Calu3 (cell line): ENCODE measurements around the gene NFKBIA. TPM values are rescaled to one million over a fixed set of nuclear protein-coding genes. Genes with fewer than 3 reads are reported as not detected.

Source experiments
- BruUV-seq: library from RNA; stranded (reverse); fragments of 400-500 nt; replicated peaks from 2 replicates; lab custom pipeline; 2021; lab: Mats Ljungman, UMichigan
- CTCF ChIA-PET: fragments of 300-600 bp; sonication (Branson Sonifier 250); formaldehyde crosslinking; loops from one replicate; lab custom pipeline; 2022; ENCODE audit warnings: antibody characterized with exemption; lab: Charles Lee
- DNase-seq: peaks from one replicate; pipeline ENCODE4 v3.0.0; 2022
- H3K27ac Mint-ChIP-seq: one replicate; pipeline ENCODE4 v1.8.0; 2022; ENCODE audit warnings: mixed read lengths; ENCODE audit not compliant: unreplicated experiment
- H3K27me3 Mint-ChIP-seq: one replicate; pipeline ENCODE4 v1.8.0; 2022; ENCODE audit warnings: mixed read lengths; ENCODE audit not compliant: unreplicated experiment
- H3K36me3 Mint-ChIP-seq: one replicate; pipeline ENCODE4 v1.8.0; 2022; ENCODE audit warnings: mild to moderate bottlenecking, moderate library complexity, mixed read lengths; ENCODE audit not compliant: insufficient read depth, unreplicated experiment
- H3K4me1 Mint-ChIP-seq: one replicate; pipeline ENCODE4 v1.8.0; 2022; ENCODE audit warnings: mild to moderate bottlenecking, low read depth, mixed read lengths; ENCODE audit not compliant: unreplicated experiment
- H3K4me3 Mint-ChIP-seq: one replicate; pipeline ENCODE4 v1.8.0; 2022; ENCODE audit warnings: mild to moderate bottlenecking, low read depth, moderate library complexity, mixed read lengths; ENCODE audit not compliant: unreplicated experiment
- H3K9me3 Mint-ChIP-seq: one replicate; pipeline ENCODE4 v1.8.0; 2022; ENCODE audit warnings: low read depth, mixed read lengths; ENCODE audit not compliant: unreplicated experiment
- CTCF ChIP-seq: fragments of 200-600 bp; IDR thresholded peaks from one replicate; pipeline ENCODE4 v1.8.0; 2022; ENCODE audit warnings: antibody characterized with exemption; ENCODE audit not compliant: unreplicated experiment
- intact Hi-C: fragments of 100-400 bp; cut with micrococcal nuclease; formaldehyde crosslinking; loops from one replicate; pipeline ENCODE4 v1.10.0; 2022; ENCODE audit not compliant: unreplicated experiment
- total RNA-seq: library from RNA; stranded (reverse); gene quantifications from 2 replicates; pipeline ENCODE4 v1.2.3, GENCODE V29; 2022

Gene NFKBIA
- total RNA-seq, 1 experiment from 2014 or later, result 111 TPM

DNA sequence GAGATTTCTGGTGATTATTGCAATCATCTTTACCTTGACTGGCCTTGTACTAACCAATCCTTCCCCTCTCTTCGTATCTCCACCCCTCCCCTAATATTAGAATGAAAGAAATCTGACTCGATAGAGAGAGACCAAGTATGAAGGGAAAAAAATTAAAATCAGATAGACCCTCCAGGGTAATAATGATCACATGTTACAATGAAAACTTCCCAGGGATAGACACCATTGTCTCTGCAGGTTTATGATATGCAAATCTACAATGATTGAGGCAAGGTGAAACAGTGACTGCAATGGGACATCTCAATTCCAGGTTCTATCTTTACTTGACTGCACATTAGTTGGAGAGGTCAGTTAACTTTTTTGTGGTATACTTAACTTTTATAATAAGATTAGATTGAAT lies 1.5 kb upstream of the NFKBIA start:
- H3K27ac Mint-ChIP-seq, result peak overlapping the region; percentile 3

GRCh38 chr14:35405304-35405996 lies 901 bp upstream of the NFKBIA start:
- H3K36me3 Mint-ChIP-seq, result peaks cover 49% of the 10 kb centered on the region
- H3K4me1 Mint-ChIP-seq, result peaks cover 25% of the 10 kb centered on the region
- H3K4me3 Mint-ChIP-seq, result peak overlapping the region; percentile 93
- H3K9me3 Mint-ChIP-seq, result no peaks in the 10 kb centered on the region
- peak overlapping the region; percentile 96 for H3K27ac Mint-ChIP-seq
- no TSS peak for BruUV-seq
- no peak for DNase-seq
- no peak for TF ChIP-seq CTCF
- CTCF ChIA-PET, result interaction anchor here (0.6 to 2.2 kb wide), 6 partner anchors 9 to 265 kb away, joined by 3 to 9 read pairs (median 4); partner anchors contain the start of gene PSMA6
- intact Hi-C loops, result no loop called here
- H3K27me3 Mint-ChIP-seq, result no peaks in the 10 kb centered on the region

More for the DNA sequence above, 1.5 kb upstream of the NFKBIA start:
- no peak for TF ChIP-seq CTCF
- Mint-ChIP-seq H3K27me3 (no peaks in the 10 kb centered on the region), H3K9me3 (no peaks in the 10 kb centered on the region), H3K36me3 (peaks cover 43% of the 10 kb centered on the region), H3K4me3 (no peak overlapping the region), H3K4me1 (peaks cover 25% of the 10 kb centered on the region)
- intact Hi-C loops, result loop anchor here (2.0 kb wide), 1 partner anchor 111 kb away; no protein-coding TSS in a partner anchor
- CTCF ChIA-PET, result interaction anchor here (1.4 to 2.2 kb wide), 2 partner anchors 176 to 265 kb away, joined by 4 to 9 read pairs; no protein-coding TSS in a partner anchor
- DNase-seq, result no peak
- BruUV-seq, result no TSS peak

DNA sequence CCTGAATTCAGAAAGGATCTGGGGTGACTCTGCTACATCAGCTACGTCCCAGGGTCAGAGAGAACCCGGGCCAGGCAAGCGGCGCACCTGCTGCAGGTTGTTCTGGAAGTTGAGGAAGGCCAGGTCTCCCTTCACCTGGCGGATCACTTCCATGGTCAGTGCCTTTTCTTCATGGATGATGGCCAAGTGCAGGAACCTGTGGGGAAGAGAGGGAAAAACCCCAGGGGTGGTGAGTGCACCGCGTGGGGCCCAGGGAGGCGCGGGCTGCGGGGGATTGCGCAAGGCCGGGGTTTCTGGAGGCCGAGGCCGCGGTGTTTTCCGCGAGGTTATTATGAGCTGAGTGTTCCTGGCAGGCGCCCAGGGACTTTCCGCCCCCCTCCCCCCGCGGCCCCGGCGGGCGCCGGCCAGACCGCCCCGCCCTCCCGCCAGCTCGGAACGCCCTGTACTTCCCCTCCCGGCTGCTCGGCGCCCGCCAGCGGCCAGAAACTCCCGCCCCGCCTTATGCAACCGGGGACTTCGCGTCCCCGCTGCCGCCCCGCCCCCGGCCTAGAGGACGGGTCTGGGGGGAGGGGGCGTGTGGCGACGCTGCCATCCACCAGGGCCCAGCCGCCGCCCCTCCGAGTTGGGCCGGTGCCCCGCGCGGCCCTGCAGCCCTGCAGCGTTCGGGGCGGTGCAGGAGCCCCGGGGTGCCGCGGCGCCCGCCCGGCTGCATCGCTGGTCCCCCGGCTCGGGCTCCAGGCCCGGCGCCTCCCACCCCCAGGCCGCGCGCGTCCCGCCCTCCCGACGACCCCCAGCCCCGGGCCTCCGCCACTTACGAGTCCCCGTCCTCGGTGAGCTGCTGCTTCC lies 723 bp downstream of the NFKBIA start:
- Mint-ChIP-seq H3K36me3 (peaks cover 66% of the 10 kb centered on the region), H3K4me1 (peaks cover 32% of the 10 kb centered on the region), H3K9me3 (no peaks in the 10 kb centered on the region), H3K27me3 (no peaks in the 10 kb centered on the region), H3K4me3 (peak overlapping the region; percentile 93), H3K27ac (peak overlapping the region; percentile 96)
- intact Hi-C loops, result loop anchor here (2.0 kb wide), 1 partner anchor 71 kb away; no protein-coding TSS in a partner anchor
- no TSS peak for BruUV-seq
- peak; percentile 97 for DNase-seq
- CTCF ChIA-PET, result interaction anchor here (0.6 to 2.6 kb wide), 11 partner anchors 8 to 189 kb away, joined by 3 to 9 read pairs (median 4); partner anchors contain the start of gene PSMA6
- no peak for TF ChIP-seq CTCF

DNA sequence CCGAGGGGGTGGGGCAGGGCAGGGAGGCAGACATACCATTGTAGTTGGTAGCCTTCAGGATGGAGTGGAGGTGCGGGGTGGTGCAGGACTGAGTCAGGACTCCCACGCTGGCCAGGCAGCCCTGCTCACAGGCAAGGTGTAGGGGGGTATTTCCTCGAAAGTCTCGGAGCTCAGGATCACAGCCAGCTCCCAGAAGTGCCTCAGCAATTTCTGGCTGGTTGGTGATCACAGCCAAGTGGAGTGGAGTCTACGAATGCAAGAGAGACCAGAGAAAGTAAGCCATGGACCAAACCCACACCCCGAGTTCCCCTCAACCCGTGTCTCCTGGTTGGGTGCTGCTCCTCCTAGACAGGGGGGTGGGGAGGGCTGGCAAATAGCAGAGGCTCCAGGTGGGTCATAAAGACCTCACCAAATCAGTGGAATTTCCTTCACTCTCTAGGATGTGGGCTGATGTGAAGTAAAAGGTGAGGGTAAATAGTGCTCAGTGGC lies 1.4 kb downstream of the NFKBIA start:
- peak overlapping the region; percentile 89 for H3K27ac Mint-ChIP-seq
- peaks cover 39% of the 10 kb centered on the region for H3K4me1 Mint-ChIP-seq
- no peak for DNase-seq
- no peaks in the 10 kb centered on the region for H3K9me3 Mint-ChIP-seq
- CTCF ChIA-PET, result interaction anchor here (0.6 to 2.6 kb wide), 5 partner anchors 9 to 188 kb away, joined by 3 to 8 read pairs (median 5); partner anchors contain the start of gene PSMA6
- TF ChIP-seq CTCF, result no peak
- peak overlapping the region; percentile 93 for H3K4me3 Mint-ChIP-seq
- no TSS peak for BruUV-seq
- H3K36me3 Mint-ChIP-seq, result peaks cover 71% of the 10 kb centered on the region
- no peaks in the 10 kb centered on the region for H3K27me3 Mint-ChIP-seq
- intact Hi-C loops, result loop anchor here (2.0 kb wide), 1 partner anchor 70 kb away; no protein-coding TSS in a partner anchor
